ENCODE measurements around the gene NLRX1.

Gene NLRX1

DNA sequence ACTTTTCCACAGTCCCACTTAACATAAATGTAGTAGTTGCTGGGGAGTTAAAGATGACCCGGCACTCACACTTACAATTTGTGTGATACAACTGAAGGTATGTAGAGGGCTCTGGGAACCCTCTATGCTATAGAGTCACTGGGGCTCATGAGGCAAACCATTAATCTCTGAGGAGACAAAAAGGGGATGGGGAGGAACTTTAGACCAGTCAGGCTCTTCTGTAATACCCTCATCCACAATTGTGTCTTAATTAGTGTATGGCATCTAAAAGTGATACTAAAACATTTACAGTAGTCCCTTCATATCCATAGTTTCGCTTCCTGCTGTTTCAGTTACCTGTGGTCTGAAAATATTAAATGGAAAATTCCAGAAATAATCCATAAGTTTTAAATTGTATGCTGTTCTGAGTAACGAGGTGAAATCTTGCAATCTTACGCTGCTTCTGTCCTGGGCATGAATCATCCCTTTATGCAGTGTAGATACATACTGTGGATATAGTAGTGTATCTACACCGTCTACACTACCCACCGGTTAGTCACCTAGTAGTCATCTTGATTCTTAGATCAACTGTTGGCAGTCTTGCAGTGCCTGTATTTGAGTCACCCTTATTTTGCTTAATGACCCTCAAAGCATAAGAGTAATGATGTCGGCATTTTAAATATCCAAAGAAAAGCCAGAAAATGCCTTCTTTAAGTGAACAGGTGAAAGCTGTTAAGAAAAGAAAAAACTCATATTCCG lies 49.8 kb downstream of the NLRX1 start:
- Histone ChIP-seq H3K9me3 (ENCODE audit: insufficient read depth, low read depth, low read length) (no peaks in the 10 kb centered on the region), H4K20me1 (ENCODE audit: insufficient read depth, low read length, poor library complexity, severe bottlenecking) (peaks cover 28% of the 10 kb centered on the region), H3F3A (ENCODE audit: low read depth) (no peaks in the 10 kb centered on the region), H3K4me2 (ENCODE audit: low read depth, low read length, poor library complexity, severe bottlenecking) (no peak overlapping the region), H3K4me1 (ENCODE audit: insufficient read depth, low read length, poor library complexity, severe bottlenecking) (no peaks in the 10 kb centered on the region), H3K27me3 (ENCODE audit: insufficient read depth, low read length, poor library complexity, severe bottlenecking) (no peaks in the 10 kb centered on the region), H3K4me3 (ENCODE audit: low read length, poor library complexity, severe bottlenecking) (no peak overlapping the region), H2AFZ (ENCODE audit: low read length) (no peak overlapping the region), H3K79me2 (ENCODE audit: insufficient read depth, low read length) (peaks cover 88% of the 10 kb centered on the region), H3K9me2 (replicated peaks; ENCODE audit: low read depth, low read length) (no peaks in the 10 kb centered on the region), H3K36me3 (ENCODE audit: insufficient read depth, low read length) (no peaks in the 10 kb centered on the region), H3K9ac (ENCODE audit: low read depth, low read length, poor library complexity, severe bottlenecking) (no peak overlapping the region)
- no peak for TF ChIP-seq EZH2phosphoT487 (IDR thresholded peaks at IDR 0.05; ENCODE audit: borderline replicate concordance)
- TF ChIP-seq, protein P1, sequence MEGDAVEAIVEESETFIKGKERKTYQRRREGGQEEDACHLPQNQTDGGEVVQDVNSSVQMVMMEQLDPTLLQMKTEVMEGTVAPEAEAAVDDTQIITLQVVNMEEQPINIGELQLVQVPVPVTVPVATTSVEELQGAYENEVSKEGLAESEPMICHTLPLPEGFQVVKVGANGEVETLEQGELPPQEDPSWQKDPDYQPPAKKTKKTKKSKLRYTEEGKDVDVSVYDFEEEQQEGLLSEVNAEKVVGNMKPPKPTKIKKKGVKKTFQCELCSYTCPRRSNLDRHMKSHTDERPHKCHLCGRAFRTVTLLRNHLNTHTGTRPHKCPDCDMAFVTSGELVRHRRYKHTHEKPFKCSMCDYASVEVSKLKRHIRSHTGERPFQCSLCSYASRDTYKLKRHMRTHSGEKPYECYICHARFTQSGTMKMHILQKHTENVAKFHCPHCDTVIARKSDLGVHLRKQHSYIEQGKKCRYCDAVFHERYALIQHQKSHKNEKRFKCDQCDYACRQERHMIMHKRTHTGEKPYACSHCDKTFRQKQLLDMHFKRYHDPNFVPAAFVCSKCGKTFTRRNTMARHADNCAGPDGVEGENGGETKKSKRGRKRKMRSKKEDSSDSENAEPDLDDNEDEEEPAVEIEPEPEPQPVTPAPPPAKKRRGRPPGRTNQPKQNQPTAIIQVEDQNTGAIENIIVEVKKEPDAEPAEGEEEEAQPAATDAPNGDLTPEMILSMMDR (conservative IDR thresholded peaks at IDR 0.05; ENCODE audit: low read length): no peak

DNA sequence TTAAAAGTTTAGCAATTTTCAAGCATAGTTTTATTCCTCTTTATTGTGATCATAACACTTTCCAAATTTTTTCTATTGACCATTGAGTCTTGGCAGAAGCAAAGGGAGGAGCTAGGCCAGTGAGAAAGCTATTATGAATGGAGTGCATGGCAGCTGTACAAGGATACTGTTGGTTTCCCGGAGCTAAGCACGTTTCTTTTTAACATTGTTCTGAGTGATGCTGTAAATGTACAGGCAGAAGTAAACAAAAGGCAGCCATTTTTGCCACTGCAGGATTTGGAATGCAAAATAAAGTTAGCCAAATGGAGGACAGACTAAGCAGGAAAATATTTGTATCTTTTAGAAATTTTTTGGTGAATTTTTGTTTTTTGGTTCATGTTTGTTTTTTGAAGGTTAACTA lies 53.8 kb downstream of the NLRX1 start:
- H2AFZ ChIP-seq (ENCODE audit: low read length): no peak overlapping the region
- H3K4me3 ChIP-seq (ENCODE audit: low read length, poor library complexity, severe bottlenecking): no peak overlapping the region
- peaks cover 88% of the 10 kb centered on the region for H3K79me2 ChIP-seq (ENCODE audit: insufficient read depth, low read length)

DNA sequence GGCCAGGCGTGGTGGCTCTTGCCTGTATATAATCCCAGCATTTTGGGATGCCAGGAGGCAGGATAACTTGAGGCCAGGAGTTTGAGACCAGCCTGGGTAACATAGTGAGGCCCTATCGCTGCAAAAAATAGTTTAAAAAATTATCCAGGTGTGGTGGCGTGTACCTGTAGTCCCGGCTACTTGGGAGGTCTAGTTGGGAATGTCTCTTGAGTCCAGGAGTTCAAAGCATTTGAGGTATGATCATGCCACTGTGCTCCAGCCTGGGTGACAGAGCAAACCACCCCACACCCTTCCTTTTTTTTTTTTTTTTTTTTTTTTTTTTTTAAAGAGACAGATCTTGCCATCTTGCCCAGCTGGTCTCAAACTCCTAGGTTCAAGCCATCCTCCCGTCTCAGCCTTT lies 54.4 kb downstream of the NLRX1 start:
- H3K27me3 ChIP-seq (ENCODE audit: insufficient read depth, low read length, poor library complexity, severe bottlenecking): no peaks in the 10 kb centered on the region
- H3K79me2 ChIP-seq (ENCODE audit: insufficient read depth, low read length): peaks cover 88% of the 10 kb centered on the region
- H2AFZ ChIP-seq (ENCODE audit: low read length): no peak overlapping the region
- H3K9me3 ChIP-seq (ENCODE audit: insufficient read depth, low read depth, low read length): no peaks in the 10 kb centered on the region
- no peaks in the 10 kb centered on the region for H3K9me2 ChIP-seq (replicated peaks; ENCODE audit: low read depth, low read length)
- H4K20me1 ChIP-seq (ENCODE audit: insufficient read depth, low read length, poor library complexity, severe bottlenecking): peaks cover 22% of the 10 kb centered on the region
- peaks cover 6% of the 10 kb centered on the region; the same call in 1 of the 2 replicates for H3K36me3 ChIP-seq (ENCODE audit: insufficient read depth, low read length)
- no peak overlapping the region for H3K9ac ChIP-seq (ENCODE audit: low read depth, low read length, poor library complexity, severe bottlenecking)
- peaks cover 2% of the 10 kb centered on the region for H3K4me1 ChIP-seq (ENCODE audit: insufficient read depth, low read length, poor library complexity, severe bottlenecking)
- no peaks in the 10 kb centered on the region for H3F3A ChIP-seq (ENCODE audit: low read depth)
- H3K4me2 ChIP-seq (ENCODE audit: low read depth, low read length, poor library complexity, severe bottlenecking): no peak overlapping the region
- TF ChIP-seq, protein P1 (conservative IDR thresholded peaks at IDR 0.05; ENCODE audit: low read length): no peak
- H3K4me3 ChIP-seq (ENCODE audit: low read length, poor library complexity, severe bottlenecking): no peak overlapping the region

More for the DNA sequence above, 53.8 kb downstream of the NLRX1 start:
- H4K20me1 ChIP-seq (ENCODE audit: insufficient read depth, low read length, poor library complexity, severe bottlenecking): peaks cover 22% of the 10 kb centered on the region
- H3K9ac ChIP-seq (ENCODE audit: low read depth, low read length, poor library complexity, severe bottlenecking): no peak overlapping the region
- TF ChIP-seq EZH2phosphoT487 (IDR thresholded peaks at IDR 0.05; ENCODE audit: borderline replicate concordance): no peak
- TF ChIP-seq, protein P1 (conservative IDR thresholded peaks at IDR 0.05; ENCODE audit: low read length): no peak
- H3K36me3 ChIP-seq (ENCODE audit: insufficient read depth, low read length): peaks cover 6% of the 10 kb centered on the region; the same call in 1 of the 2 replicates
- no peaks in the 10 kb centered on the region for H3K9me2 ChIP-seq (replicated peaks; ENCODE audit: low read depth, low read length)
- no peaks in the 10 kb centered on the region for H3K27me3 ChIP-seq (ENCODE audit: insufficient read depth, low read length, poor library complexity, severe bottlenecking)
- H3K9me3 ChIP-seq (ENCODE audit: insufficient read depth, low read depth, low read length): no peaks in the 10 kb centered on the region
- no peaks in the 10 kb centered on the region for H3F3A ChIP-seq (ENCODE audit: low read depth)
- no peaks in the 10 kb centered on the region for H3K4me1 ChIP-seq (ENCODE audit: insufficient read depth, low read length, poor library complexity, severe bottlenecking)
- H3K4me2 ChIP-seq (ENCODE audit: low read depth, low read length, poor library complexity, severe bottlenecking): no peak overlapping the region
